ENCODE measurements around the gene JMJD1C.

Gene JMJD1C

DNA sequence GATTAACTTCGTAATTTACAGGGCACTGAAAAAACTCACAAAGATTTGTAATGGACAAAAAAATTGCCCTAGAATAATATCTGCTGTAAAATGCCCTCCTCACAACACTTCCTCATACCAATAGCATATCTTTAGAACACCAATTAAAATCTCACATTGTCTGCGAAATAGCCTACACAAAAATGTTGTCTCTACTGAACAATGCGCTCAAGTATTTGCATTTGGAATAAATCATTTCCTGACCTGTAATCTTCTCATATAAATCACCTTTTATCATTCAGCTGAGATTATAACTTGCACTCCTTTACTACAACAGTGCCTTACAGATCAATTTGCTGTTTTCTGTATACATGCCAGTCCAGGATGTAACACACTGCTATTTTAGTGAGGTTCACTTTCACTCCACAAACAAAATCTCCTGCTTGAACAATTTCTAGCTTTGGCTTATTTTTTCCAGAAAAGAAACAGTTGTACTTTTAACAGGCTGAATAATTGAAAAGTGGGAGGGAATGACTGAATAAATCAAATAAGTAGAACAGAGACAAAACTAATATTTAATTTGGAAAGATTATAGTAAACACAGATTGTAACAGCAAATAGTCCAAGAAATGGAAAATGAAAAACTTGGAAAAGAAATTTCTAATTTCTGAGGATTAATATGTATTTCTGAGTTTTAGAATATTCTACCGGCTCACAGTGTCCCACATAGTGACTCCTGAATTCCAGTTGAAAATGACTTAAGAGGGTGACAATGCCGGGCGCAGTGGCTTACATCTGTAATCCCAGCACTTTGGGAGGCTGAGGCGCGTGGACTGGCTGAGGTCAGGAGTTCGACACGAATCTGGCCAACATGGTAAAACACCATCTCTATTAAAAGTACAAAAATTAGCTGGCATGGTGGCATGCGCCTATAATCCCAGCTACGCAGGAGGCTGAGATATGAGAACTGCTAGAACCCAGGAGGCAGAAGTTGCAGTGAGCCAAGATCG, 30.6 kb downstream of the JMJD1C start:
- no peak for DNase-seq

DNA sequence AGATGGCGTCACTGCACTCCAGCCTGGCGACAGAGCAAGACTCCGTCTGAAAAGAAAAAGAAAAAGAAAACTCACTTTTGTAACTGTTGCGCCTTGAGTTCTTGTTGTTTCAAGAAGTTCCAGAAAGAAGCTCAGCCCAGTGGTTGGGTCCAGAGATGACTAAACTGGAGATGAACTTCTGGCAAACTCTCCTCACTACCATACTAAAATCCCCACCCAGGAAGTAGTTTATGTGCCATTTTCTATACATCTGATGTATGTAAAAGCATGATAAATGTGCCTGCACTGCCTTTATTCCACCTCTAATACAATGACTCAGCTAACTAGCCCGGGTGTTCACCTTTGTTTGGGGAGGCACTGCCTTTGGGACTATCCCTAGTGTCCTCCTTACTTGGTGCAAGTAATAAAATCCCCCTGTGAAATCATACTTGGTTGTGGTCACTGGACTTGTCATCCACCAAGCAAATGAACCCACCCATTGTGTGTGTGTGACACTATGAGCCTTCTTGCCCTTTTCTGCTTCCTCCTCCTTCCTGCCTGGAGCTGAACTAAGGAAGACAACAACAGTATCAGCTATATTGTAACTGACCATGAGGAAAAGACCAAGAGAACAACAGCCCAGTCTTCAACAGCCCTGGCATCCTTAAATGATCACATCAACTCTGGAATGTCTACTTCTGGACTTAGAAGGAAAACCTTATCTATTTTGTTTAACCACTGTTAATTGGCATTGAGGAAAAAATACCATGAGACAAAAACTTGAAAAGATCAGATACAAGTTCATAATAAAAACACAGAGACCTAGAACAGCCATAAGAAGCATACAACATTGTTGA, 33.6 kb downstream of the JMJD1C start:
- no peak for DNase-seq

DNA sequence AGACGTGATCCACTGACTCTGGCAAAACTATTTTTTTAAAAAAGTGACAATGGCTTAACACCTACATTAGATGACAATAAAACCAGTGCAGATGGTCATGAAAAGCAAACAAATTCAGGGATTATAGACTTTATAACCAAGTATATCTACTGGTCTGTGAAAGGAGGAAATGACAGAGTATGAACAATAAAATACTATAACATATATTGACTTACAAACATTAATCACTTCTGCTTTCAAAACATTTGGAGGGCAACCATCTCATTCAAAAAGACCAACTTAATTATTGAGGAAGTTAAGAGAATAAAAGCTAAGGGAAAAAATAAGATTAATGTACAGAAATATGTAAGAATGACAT, 34.8 kb downstream of the JMJD1C start:
- no peak for DNase-seq

DNA sequence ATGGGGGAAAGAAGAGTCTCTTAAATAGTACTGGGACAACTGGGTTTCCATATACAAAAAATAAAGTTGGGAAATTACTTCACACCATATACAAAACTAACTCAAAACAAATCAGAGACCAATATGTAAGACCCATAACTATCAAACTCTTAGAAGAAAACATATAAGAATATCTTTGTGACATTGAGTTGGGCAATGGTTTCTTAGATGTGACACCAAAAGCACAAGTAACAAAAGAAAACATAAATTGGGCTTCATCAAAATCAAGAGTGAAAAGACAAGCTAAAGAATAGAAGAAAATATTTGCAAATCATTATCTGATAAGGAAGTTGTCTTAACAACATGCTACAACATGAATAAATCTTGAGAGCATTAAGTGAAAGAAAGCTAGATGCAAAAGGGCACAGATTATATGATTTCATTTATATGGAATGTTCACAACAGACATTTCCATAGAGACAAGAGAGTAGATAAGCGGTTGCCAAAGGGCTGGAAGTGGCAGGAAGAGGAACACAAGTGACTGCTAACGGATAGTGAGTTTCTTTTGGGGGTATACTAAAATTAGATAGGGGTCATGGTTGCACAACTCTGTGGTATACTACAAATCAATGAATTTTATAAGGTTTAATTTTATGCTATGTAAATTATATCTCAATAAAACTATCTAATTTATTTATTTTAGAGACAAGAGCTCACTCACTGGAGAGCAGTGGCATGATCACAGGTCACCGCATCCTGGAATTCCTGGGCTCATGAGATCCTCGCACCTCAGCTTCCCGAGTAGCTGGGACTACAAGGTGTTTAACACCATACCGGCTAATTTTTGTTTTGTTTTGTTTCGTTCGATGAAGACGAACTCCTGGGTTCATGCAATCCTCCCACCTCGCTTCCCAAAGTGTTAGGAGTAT, 35.4 kb downstream of the JMJD1C start:
- no peak for DNase-seq

GRCh38 chr10:63429281-63429680, 36.5 kb downstream of the JMJD1C start:
- no peak for DNase-seq

DNA sequence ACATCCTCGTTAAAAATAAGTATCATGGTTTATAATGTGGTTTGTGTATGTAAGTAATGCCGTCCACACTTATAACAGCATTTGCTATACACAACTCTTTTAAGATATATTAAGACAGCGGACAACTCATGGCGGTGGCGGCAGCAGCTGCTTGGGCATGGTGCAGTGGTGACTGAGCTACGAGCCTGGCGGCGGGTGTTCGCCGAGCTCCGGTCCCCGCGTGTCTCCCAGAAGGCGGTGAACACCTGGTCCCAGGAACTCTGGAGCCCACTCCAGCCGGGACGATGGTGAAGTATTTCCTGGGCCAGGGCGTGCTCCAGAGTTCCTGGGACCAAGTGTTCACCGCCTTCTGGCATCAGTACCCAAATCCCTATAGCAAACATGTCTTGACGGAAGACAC, 38.8 kb downstream of the JMJD1C start:
- DNase-seq: no peak

DNA sequence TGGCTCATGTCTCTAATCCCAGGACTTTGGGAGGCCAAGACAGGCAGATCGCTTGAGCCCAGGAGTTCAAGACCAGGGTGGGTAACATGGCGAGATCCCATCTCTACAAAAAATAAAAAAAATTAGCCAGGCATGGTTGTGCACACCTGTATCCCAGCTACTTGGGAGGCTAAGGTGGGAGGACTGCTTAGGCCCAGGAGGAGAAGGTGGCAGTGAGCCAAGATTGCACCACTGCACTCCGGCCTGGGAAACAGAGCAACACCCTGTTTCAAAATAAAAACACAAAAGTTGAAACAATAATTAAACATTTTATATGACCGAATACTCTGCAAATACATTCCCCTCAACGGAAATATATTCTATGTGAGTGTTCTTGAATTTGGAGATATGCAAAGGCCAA, 40.3 kb downstream of the JMJD1C start:
- no peak for DNase-seq

- no peak for DNase-seq
These were observed 41.2 kb downstream of the JMJD1C start for GRCh38 chr10:63424576-63424975.

- DNase-seq: no peak
These were observed 42.3 kb downstream of the JMJD1C start for GRCh38 chr10:63423494-63423893.

DNA sequence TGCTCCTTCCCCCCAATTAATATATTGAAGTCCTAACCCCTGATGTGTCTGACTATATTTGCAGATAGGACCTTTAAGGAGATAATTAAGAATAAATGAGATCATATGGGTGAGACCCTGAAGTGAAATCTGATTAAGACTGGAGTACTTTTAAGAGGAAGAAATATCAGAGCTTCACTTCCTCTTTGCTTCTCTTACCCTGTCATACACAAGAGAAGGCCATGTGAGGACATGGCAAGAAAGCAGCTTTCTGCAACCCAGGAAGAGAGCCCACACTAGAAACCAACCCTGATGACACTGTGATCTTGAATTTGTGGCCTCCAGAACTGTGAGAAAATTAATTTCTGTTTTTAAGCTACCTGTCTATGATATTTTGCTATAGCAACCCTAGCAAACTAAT, 44.2 kb downstream of the JMJD1C start:
- DNase-seq: no peak

GRCh38 chr10:63416376-63416775, 49.4 kb downstream of the JMJD1C start:
- DNase-seq: no peak

DNA sequence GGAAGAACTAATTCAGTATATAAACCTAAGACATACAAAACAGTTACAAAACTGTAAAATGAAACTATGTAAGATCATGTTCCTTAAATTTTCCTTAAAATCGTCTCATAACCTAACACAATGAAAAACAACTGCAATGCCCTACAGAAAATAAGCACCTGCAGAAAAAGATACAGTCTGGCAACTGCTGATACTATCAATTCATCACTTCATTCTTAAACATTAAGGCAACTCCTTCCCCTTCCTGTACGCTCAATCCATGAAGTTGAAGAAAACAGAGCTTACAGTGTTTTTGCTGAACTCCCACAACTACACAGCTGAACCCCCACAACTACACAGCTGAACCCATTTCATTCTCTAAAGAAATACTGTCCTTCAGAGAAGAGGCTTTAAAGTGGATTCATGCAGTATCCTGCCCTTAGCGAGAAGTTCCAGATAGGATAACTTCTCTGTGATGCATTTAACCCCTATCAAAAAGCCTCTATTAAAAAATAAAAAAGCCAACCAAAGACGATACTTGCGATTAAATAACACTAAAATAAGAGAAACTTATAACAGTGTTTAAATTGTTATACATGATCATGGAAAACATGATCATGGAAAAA, 50.0 kb downstream of the JMJD1C start:
- DNase-seq: no peak

- no peak for DNase-seq
These were observed 51.1 kb downstream of the JMJD1C start for GRCh38 chr10:63414481-63415260.

GRCh38 chr10:63413429-63413828, 52.3 kb downstream of the JMJD1C start:
- no peak for DNase-seq

DNA sequence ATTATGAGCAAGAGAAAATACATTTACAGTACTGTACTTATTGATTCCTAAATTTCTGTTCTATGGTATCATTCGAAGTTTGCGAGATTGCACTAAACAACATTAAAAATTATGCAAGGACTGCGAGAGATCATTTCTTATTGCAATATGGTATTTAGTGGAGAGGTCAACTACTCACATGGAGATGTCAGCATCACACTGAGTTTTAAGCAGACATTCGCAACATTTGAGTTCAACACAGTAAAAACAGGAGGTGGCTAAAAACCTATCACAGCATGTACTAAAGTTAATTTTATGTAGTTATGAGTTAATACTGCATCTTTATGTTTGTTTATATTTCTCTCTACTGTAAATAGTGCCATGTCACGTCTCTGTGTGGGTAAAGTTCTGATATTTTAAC, 53.5 kb downstream of the JMJD1C start:
- no peak for DNase-seq

DNA sequence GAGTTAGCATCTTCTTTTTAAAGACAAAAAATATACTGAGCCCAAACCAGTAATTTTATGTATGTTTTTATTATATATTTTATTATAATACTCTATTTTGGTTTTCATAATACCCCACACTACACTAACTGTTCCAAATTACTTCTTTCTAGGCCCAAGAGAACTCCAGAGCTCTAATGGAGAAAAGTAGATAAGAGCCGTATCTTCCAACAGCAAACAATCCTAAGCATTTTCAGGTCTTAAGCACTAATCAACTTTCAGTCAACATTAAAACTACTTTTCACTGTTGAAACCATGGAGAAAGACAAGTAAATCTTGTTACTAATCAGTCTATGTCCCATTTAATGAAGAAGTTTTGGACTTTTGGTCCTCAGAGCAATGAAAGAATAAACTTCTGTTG, 55.1 kb downstream of the JMJD1C start:
- DNase-seq: no peak

DNA sequence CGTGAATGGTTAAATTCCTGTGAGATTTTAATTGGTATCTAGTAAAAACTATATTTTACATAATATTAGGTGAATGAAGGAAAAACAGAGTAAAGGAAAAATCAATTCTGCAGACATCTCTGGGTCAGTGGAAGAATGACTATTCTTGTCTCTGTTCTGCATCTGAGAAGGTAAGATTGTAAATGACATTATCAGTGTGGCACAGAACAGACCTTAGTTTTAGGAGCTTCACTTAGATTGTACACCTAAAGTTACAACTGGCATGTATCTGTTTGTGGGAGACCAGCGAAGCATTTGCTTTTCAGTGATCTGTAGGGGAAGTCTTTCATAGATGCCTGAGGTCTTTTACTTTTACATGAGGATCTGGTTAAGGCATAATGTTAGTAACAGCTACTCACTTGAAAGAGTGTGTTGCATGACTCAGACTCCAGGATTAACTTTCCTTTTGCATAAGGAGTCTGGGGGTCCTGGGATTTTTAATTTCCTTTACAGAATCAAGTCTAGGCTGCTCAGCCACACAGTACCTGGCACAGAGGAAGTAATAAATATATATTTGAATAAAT, 56.2 kb downstream of the JMJD1C start:
- no peak for DNase-seq

GRCh38 chr10:63407136-63407662, 58.6 kb downstream of the JMJD1C start:
- DNase-seq: no peak

DNA sequence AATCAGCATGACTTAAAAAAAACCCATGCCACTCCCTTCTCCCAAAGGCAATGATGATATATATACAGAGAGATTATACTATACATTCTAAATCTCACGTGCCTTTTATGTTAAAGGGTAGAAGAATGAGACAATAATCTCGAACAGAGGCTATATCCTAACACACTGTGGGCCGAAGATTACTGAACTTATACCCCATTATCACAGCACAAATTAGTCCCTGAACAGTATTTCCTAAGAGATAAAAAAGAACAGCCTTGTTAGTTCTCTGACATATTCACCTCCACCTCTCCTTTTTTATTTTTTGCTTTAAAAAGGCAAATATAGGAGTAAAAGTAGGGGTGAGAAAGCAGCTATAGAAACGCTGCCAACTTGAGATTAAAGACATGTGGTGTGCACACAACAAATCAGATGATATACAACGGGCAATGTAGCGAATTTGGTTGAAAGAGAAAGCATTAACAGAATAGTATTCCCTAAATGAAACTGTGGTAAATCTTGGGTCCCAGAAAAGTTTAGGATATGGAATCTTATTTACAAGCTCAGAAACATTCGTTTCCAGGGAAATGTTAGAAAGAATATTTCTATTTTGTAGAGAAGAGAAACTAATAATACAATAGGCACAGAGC, 69.5 kb downstream of the JMJD1C start:
- no peak for DNase-seq

DNA sequence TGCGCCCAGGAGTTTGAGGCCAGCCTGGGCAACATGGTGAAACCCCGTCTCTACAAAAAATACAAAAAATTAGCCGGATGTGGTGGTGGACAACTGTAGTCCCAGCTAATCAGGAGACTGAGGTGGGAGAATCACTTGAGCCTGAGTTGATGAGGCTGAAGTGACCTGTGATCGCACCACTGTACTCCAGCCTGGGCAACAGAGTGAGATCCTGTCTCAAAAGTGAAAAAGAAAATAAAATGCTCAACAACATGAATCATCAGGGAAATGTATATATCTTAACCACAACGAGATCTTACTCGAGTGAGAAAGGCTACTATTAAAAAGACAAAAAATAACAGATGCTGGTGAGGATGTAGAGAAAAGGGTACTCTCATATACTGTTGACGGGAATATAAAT, 72.7 kb downstream of the JMJD1C start:
- DNase-seq: no peak

- no peak for DNase-seq
These were observed 73.6 kb downstream of the JMJD1C start for GRCh38 chr10:63392224-63392623.
